C1 segment of cervical spinal cord (tissue), 14 donors: ENCODE measurements around the gene XRN2.
"Not testable (repeated sequence)": the region's sequence is repeated elsewhere in the genome, so short reads cannot be mapped to it uniquely, and the experiment has no call there.

ENCODE experiments used
- DNase-seq, 14 donors: peaks; one replicate each; lab custom pipeline; 2025; lab: John Stamatoyannopoulos, UW

The XRN2 gene

GRCh38 chr20:21387528-21387927, 84.4 kb downstream of the XRN2 start:
- no peak for DNase-seq

GRCh38 chr20:21388566-21388965, 85.4 kb downstream of the XRN2 start:
- DNase-seq: no peak

GRCh38 chr20:21389368-21389767, 86.2 kb downstream of the XRN2 start:
- DNase-seq: no peak

- DNase-seq: no peak
Observed at GRCh38 chr20:21390768-21391167, 87.6 kb downstream of the XRN2 start.

GRCh38 chr20:21391185-21391971, 88.2 kb downstream of the XRN2 start:
- no peak for DNase-seq

GRCh38 chr20:21391972-21392352, 88.8 kb downstream of the XRN2 start:
- no peak for DNase-seq

- DNase-seq: no peak
Observed at GRCh38 chr20:21393166-21393565, 90.0 kb downstream of the XRN2 start.

- no peak for DNase-seq
Observed at GRCh38 chr20:21393816-21394519, 90.8 kb downstream of the XRN2 start.

GRCh38 chr20:21394551-21394950, 91.4 kb downstream of the XRN2 start:
- DNase-seq: no peak

GRCh38 chr20:21395051-21395665, 92.0 kb downstream of the XRN2 start:
- no peak for DNase-seq

GRCh38 chr20:21395666-21396598, 92.8 kb downstream of the XRN2 start:
- DNase-seq: no peak

- no peak for DNase-seq
Observed at GRCh38 chr20:21396599-21397340, 93.6 kb downstream of the XRN2 start.

- no peak for DNase-seq
Observed at GRCh38 chr20:21397341-21398108, 94.4 kb downstream of the XRN2 start, which contains the start of gene NKX2-4. Gene NKX2-4, minus strand, starts transcription at chr20:21397526. Its CDS starts 127 bp downstream, at chr20:21397399.

- DNase-seq: no peak
Observed at GRCh38 chr20:21398109-21399004, 95.2 kb downstream of the XRN2 start.

- no peak for DNase-seq
Observed at GRCh38 chr20:21399005-21399475, 95.9 kb downstream of the XRN2 start.

GRCh38 chr20:21411725-21412124, 108.6 kb downstream of the XRN2 start:
- no peak for DNase-seq

GRCh38 chr20:21413996-21414395, 110.9 kb downstream of the XRN2 start:
- not testable (repeated sequence) for DNase-seq

- DNase-seq: not testable (repeated sequence)
Observed at GRCh38 chr20:21419147-21419546, 116.0 kb downstream of the XRN2 start.
